Uterus (tissue), 2 donors: ENCODE results near the gene FBLN2.

Source experiments
- POLR2A ChIP-seq, 2 donors: fragments of 450-650 bp; IDR thresholded peaks; one replicate each; pipeline ENCODE4 v1.6.1; 2016; ENCODE audit warnings: antibody characterized with exemption in 2 of 2, mild to moderate bottlenecking in 1 of 2, moderate library complexity in 1 of 2
- TF ChIP-seq, protein P1 (sequence below), 4 experiments: fragments of 200-600 bp in 2 of 4; fragments of 450-650 bp in 2 of 4; sonication (generic) in 2 of 4; IDR thresholded peaks; one replicate each; pipeline ENCODE4 v1.5.1; 2016 to 2019; ENCODE audit warnings: antibody characterized with exemption in 4 of 4, mild to moderate bottlenecking in 2 of 4, moderate library complexity in 1 of 4

GRCh38 chr3:13563321-13563720 is 14.4 kb downstream of the FBLN2 start:
- TF ChIP-seq, protein P1, sequence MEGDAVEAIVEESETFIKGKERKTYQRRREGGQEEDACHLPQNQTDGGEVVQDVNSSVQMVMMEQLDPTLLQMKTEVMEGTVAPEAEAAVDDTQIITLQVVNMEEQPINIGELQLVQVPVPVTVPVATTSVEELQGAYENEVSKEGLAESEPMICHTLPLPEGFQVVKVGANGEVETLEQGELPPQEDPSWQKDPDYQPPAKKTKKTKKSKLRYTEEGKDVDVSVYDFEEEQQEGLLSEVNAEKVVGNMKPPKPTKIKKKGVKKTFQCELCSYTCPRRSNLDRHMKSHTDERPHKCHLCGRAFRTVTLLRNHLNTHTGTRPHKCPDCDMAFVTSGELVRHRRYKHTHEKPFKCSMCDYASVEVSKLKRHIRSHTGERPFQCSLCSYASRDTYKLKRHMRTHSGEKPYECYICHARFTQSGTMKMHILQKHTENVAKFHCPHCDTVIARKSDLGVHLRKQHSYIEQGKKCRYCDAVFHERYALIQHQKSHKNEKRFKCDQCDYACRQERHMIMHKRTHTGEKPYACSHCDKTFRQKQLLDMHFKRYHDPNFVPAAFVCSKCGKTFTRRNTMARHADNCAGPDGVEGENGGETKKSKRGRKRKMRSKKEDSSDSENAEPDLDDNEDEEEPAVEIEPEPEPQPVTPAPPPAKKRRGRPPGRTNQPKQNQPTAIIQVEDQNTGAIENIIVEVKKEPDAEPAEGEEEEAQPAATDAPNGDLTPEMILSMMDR (IDR thresholded peaks at IDR 0.05), result no peak
- TF ChIP-seq POLR2A (IDR thresholded peaks at IDR 0.05), result no peak
